NCI-H345 treated with DMSO at 0.1 percent for 48 hours (cell line): ENCODE data around the gene NELL1.
A peak's percentile ranks its signal among the peaks of the same experiment; 100 is the strongest.

Experiments
- DNase-seq: peaks from one replicate; lab custom pipeline; 2025; ENCODE audit not compliant: unreplicated experiment; lab: John Stamatoyannopoulos, UW

Gene NELL1

DNA sequence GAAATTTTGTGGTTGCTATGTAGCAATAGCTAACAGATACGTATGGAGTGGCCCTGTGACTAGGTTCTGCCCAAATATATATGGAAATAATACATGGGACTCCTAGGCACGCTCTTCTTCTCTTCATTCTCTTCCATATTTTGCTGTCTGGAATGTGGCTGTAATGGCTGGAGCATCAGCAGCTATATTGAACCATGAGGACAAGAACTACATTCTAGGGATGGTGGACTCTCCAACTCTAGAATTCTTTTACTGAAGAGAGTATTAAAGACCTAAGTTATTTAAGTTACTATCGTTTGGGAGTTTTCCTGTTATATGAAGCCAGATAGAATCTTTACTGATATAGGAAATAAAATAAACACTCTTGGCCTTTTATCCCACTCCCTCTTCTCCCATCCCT, 7.5 kb upstream of the NELL1 start:
- DNase-seq = no peak

DNA sequence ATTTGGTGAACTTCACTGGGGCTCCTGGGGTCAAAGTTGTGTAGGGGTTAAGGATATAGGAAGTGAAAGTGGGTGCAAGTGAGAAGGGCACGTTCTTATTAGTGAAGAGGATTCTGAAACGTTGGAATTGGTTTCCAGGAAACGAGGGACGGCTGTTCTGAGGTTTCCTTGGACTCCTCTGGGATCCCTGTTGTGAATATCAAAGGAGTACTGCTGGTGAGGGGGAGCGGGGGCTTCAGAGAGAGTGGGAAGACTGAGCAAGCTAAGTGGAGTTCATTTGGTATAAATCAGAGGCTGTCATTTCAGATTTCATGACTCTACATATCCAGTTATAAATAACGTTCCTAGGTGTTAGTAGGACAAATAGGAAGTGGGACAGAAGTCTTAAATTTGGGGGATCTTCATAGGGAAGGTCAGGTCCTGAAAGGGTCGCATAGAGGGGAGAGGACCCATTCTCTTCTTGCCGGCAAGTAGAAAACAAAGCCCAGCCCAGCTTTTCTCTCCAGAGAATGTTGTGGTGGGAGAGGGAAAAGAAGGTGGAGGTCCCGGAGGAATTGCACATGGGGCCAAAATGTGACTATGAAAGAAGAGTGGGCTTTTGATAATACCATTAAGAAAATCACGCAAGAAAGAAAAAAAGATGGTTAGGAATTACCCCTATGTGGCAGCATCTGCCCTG, 1.1 kb upstream of the NELL1 start:
- DNase-seq = no peak

DNA sequence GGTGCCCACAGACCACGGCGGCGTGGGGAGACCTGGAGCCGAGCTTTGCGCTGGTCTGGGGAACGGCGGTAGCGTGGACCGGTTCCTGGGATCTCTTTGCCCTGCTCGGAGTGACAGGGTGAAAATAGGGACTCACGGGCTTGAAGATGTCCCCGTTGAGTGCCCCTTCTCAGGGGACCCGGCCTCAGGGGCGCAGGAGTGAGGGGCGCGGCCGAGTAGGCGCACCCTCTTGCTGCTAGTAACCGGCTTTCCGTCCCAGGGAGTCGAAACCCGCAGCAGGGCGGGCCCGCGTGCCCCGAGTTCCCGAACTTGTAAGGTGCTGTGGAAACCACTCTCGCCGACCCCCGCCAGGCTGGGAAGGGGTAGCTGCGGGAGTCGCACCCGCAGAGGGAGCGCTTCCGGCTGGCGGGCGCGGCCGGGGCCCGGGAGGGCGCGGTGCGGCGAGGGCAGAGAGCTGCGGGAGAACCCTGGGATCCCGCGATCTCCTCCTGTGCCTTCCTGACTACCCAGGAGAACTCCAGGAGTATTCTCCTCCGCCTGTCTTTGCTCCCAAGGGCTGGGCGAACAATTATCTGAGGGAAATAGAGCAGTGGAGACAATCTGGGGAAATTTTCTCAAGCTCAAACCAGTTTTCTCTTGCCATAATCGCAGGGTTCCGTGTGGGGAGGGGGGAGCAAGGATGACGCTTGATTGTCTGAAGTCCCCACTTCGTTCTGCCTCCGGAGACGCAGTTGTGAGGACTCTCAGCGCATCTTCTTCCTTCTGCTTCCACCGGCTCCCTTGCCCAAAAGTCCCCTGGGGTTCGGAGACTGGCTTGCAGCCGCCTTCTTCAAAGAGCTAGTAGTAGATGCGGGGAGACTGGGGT, 666 bp downstream of the NELL1 start:
- no peak for DNase-seq

DNA sequence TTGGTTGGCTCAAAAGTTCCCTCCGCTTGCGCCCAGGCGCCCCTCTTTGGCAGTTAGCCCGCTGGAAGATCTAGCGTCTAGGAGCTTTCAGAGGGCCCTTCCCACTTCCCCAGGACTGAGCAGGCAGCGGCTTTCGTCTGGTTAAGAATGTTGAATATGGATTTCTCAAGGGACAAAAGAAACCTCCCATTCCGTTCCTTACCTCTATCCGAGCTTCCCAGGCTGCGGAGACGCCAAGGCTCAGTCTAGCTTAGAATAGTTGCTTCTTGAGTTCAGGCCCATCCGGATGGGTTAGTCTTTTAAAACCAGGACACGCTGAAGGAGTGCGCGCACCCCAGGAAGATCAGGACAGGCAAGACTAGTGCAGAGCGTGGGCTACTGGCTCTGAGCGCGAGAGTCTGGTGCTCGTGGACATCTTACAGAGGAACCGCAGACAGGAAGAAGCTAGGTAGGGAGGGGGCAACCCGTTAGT, 1.6 kb downstream of the NELL1 start:
- no peak for DNase-seq

DNA sequence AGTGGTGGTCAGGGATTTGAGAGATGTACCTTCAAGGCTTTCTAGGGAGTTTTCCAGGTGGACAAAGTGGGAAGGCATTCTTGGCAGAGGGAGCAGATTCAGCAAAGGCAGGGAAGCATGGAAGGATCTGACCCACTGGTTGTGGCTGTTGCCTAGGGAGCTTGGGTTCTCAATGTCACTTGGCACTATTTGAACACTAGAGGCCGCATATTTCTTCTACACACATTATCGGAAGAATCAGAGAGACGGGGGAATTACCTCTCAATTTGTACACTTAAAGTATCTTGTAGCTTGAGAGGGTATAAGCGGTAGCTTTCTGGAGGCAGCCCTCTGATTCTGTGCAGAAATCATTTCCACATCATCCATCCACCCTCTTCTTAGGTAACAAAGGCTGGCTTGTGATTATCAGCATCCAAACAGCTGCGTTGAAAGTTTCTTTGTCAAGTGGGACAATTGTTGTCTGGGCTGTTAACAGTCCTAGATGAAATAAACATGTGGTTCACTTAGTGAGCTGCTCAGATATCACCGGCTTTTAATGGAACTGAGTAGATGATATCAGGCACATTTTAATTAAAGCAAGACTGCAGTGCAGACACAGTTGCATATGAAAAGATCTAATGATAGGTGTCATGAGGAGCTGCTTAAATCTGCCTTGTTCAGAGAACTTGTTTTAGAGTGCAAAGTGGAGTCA, 2.6 kb downstream of the NELL1 start:
- DNase-seq = peak; percentile 76

DNA sequence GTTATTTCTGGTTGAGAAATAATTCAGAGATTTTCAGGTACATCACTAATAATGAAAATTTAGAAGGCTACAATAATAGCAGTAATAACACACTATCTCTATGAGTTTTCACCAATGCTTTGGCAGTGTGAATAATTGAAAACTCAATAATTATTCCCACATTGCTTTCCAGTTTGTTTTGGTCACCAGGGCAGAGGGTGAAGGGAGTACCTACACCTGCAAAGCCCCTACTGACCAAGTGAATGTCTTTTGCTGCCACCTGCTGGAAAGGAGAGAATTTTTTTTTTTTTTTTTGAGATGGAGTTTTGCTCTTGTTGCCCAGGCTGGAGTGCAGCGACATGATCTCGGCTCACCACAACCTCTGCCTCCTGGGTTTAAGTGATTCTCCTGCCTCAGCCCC, 3.2 kb downstream of the NELL1 start:
- DNase-seq = peak; percentile 40

DNA sequence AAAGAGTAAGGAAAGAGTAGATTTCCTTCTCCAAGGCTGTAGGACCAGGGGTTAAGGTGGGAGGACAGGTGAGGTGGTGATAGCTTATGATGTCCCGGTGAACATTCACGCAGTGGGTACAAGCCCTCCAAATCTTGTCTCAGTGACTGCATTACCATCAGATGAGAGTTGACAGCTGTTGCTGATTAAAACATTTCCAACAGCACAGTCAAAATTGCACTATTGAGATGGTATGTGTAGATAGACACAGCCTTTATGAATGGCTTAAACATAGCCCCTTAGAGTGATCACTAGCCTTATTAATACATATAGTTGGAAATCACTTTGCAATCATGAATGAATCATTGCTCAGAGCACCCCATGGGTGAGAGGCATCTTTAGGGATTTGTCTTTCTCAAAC, 7.3 kb downstream of the NELL1 start:
- DNase-seq = no peak

DNA sequence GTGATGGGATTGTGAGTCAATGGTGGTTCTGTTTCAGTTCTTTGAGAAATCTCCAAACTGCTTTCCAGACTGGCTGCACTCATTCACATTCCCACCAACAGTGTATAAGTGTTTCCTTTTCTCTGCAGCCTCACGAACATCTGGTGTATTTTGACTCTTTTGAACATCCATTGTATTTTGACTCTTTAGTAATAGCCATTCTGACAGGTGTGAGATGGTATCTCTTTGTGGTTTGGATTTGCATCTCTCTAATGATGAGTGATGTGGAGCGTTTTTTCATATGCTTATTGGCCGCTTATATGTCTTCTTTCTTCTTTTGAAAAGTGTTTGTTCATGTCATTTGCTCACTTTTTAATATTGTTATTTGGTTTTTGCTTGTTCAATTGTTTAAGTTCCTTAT, 19.4 kb downstream of the NELL1 start:
- no peak for DNase-seq

DNA sequence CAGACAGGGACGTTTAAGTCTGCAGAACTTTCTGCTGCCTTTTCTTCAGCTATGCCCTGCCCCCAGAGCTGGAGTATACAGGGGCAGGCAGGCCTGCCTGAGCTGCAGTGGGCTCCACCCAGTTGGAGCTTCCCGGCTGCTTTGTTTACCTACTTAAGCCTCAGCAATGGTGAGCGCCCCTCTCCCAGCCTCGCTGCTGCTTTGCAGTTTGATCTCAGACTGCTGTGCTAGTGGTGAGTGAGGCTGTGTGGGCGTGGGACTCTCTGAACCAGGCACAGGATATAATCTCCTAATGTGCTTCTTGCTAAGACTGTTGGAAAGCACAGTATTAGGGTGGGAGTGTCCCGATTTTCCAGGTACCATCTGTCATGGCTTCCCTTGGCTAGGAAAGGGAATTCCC, 38.5 kb downstream of the NELL1 start:
- no peak for DNase-seq

DNA sequence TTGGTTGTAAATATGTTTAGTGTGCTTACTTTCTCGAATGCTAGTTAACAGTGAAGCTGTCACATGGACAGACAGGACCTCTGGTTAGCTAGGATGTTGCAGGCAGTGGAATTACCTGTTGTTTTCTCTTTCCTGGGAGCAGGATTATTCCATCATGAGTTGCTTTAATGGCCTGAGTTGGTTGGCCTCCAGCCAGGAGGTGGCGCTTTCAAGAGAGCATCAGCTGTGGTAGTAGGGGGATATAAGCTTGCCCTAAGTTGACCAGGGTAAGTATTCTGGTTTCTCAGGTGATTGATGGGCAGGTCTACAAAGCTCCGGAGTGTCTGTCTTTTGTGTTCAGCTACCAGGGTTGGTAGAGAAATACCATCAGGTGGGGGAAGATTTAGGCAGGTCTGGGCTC, 43.5 kb downstream of the NELL1 start:
- no peak for DNase-seq

DNA sequence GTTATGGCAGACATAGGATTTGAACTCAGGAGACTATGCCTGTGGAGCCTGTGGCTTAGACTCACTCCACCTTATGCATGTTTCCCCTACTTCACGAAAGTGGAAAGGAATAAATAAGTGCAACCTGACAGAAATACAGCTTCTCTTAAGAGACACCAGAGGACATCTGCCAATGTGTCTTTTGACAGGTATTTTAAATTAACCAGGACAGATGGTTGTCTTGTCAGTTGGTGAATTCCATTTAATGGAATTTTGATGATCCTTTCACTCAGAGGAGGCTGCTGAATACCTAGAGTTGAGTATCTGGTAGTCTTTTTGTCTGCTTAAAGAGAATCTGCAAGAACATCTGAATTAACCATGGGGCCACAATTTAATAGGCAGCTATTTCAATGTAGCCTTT, 46.1 kb downstream of the NELL1 start:
- DNase-seq = no peak

DNA sequence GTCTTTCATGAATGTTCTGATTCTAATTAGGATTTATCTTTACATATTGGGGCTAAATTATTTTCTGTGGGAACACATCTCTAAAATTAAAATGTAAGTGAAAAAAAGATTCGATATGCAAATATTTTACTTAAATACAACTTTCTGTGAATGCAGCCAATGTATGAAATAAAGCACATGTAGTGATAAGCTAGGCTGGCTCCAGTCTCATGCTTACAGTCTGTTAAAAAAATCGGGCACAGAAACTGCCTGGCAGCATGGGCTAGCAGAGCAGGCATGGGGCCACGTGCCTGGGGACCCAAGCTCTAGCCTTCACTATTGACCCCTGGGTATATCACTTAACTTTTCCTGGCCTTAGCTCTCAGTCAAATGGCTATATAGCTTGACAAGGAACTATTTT, 46.5 kb downstream of the NELL1 start:
- no peak for DNase-seq

DNA sequence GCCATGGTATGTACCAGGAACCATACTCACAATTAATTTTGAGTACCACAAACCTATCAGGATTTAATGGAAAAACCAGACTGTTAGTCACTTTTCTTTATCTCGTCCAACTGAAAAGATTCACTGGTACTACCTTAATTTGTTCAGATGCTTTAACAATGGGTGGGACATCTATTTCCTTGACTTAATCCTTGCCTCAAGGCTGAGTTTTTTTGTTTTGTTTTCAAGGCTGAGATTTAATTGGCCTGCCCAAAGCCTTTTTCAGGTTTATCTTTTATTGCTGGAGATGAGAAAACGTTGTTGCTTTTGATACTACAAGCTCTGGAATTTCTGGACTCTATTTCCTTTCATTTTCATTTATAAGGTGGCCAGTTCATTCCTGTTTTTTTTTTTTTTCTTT, 50.4 kb downstream of the NELL1 start:
- DNase-seq = no peak

DNA sequence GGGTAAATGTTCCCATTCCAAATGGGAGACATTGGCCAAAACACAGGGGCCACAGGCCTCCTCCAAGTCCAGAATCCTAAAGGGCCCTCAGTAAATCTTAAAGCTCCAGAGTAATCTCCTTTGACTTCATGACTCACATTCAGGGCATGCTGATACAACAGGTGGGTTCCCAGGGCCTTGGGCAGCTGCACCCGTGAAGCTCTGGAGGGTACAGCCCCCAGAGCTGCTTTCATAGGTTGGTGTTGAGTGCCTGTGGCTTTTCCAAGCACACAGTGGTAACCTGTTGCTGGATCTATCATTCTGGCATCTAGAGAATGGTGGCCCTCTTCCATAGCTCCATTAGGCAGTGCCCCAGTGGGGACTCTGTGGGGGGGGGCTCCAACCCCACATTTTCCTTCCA, 54.0 kb downstream of the NELL1 start:
- no peak for DNase-seq

DNA sequence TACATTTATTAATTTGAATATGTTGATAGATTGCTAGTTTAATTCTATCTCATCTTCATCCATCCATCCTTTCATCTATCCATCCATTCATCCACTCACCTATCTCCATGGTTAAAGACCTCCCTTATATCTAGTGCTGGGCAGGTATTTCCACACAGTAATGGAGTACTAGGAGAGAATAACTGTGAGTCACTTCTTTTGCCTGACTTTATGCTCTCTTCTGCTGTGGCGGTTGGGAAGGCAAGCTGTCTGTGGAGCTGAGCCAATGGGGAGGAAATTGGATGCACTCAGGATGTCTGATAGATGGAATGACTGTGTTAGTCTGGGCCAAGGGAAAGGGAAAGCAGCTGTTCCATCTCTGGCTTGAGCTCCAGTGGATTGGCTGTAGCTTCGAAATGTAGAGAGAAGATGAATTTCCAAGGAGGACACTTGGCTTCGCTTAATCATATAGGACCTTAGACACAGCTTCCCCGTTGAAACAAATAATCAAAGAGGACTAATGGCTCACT, 60.3 kb downstream of the NELL1 start:
- DNase-seq = no peak

DNA sequence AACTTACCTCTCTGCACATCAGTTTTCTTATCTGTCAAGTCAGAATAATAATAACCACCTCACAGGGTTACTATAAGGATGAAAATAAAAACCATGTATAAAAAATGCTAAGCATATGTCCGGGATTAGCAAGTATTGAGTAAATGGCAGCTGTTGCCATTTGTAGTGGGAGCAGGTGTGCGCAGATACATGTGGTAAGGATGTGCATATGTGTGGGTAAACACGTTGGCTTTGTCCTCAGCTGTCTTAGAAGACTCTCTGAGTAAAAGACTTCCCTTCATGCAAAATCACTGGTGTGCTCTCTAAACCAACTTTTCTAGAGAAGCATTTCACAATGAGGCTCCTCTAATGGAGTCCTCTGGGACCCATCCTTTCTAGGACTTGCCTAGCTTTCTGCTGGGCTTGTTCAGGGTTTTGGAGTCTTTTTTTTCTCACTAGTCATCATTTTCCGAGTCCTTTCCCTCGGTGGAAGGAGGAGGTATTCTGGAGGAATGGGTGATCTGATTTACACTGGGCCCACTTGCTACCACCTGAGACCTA, 62.4 kb downstream of the NELL1 start:
- no peak for DNase-seq

DNA sequence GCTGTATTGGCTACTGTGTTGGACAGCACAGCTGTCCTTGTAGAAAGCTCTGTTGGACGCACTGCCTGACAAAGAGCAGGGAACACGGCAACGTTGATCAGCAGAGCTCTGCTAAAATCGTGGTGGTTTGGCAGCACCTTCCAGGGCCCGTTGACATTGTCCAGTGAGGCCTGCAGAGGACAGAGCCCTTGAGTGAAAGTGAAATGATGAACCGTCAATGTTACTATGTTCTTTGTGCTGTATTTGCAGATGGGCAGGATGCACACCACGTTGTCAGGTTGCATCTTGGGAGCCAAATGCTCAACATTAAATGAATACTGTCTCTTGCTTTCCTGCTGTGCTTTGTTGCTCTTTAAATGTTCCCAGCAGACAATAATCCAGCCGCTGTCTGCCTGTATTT, 69.7 kb downstream of the NELL1 start:
- DNase-seq = peak; percentile 77

DNA sequence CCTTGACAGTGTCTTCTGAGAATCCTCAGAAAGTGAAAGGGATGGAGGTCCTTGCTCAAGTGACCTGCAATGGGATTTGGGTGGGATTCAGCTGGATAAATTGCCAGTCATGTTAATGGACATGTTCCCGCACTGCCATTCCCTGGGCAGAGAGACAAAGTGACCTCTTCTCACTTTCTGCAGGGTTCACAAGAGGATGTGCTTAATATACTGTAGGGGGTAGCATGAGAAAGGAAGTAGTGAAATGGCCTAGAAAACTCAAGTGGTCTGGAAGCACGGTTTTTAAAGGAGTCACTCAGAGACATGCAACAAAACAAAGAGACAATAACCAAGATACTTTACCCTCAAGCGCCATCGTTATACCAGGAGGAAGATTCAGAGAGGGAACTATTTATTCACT, 70.2 kb downstream of the NELL1 start:
- peak; percentile 77 for DNase-seq

DNA sequence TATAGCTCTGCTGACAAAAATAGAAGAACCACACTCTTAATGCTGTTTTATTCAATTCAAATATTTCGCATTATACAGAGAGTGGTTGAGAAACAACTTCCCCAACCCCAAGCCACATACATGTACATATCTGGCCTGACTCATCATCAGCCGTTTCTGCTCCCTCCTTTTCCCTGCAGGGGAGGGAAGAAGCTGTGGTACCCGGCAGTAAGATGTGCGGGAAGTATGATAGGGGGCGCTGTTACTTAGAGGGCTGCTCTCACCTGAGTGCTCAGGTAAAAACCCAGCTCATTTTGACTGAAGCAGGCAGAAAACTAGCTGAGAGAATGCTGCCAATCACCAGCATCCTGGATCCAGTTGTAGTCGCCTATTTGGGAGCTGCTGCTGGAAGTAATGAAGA, 85.5 kb downstream of the NELL1 start:
- DNase-seq = no peak

DNA sequence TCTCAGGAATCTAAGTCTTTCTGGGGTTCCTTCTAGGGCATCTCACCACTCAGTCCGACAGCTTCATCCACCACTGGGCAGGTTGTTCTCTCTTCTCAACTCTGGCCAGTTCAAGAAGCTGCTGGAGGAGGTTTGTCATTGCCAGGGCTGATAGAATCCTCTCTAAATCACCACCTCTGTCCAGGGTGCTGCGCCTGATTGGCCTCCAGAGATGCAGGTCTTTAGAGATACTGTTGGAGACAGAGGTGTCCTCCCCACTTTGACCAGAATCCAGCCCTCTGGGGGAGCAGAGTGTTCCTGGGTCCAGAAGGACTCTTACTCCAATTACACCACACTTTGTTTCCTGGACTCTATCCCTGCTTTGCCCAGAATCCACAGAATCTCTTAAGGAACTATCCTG, 90.2 kb downstream of the NELL1 start:
- no peak for DNase-seq

DNA sequence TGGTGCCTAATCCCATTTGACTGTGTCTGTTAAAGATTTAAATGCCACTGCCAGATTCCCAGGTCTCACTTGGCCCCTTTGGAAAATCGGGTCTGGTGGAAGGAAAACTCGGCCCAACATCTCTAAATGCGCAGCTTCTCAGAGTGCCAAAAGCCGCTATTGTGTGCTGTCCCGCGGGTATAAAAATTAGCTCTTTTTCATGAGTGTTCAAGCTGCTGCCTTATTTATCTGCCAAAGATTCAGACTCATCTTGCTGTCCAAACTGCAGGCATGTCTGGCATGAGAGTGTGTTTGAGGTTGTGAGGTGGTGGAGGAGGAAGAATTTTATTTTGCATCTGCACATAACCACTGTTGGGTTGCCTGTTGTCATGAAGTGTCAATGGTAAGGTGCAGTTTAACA, 91.4 kb downstream of the NELL1 start:
- DNase-seq = no peak
